GM12878 (cell line): ENCODE results near the gene CACNA1D. TPM values are rescaled to one million over a fixed set of nuclear protein-coding genes. Genes with fewer than 3 reads are reported as not detected.

Experiments used
- ATAC-seq: fragments of 200-7000 bp; cut with Tn5 transposase; 3 replicates; pipeline ENCODE4 v1.9.1; 2020; ENCODE audit warnings: mild to moderate bottlenecking, moderate library complexity
- BruUV-seq: library from RNA; stranded (reverse); fragments of 400-500 nt; replicated peaks from 2 replicates; lab custom pipeline; 2021; lab: Mats Ljungman, UMichigan
- CTCF ChIA-PET: fragments of 300-600 bp; sonication (Branson Sonifier 250); formaldehyde crosslinking; extraction: SDS; loops from one replicate; lab custom pipeline; 2021; ENCODE audit warnings: inconsistent platforms; lab: Yijun Ruan, JAX
- POLR2A ChIA-PET: fragments of 350-600 bp; formaldehyde crosslinking; extraction: SDS; loops from one replicate; lab custom pipeline; 2021; ENCODE audit warnings: inconsistent platforms; lab: Charles Lee
- RAD21 ChIA-PET: fragments of 300-600 bp; sonication (Branson Sonifier 250); formaldehyde crosslinking; loops from one replicate; lab custom pipeline; 2023; ENCODE audit warnings: antibody characterized with exemption; ENCODE audit not compliant: unreplicated experiment; lab: Charles Lee
- SMC1A ChIA-PET: fragments of 300-600 bp; sonication (Branson Sonifier 250); formaldehyde crosslinking; loops from one replicate; lab custom pipeline; 2023; ENCODE audit not compliant: unreplicated experiment, uncharacterized antibody; lab: Charles Lee
- DNase-seq: peaks from one replicate; pipeline ENCODE4 v3.0.0-alpha.2; 2011; ENCODE audit warnings: low read depth, low spot score
- FAIRE-seq: peaks from 3 replicates; lab custom pipeline; 2011; peaks lifted over from hg19 to GRCh38; lab: Jason Lieb, UNC
- H2AFZ ChIP-seq: 2 replicates; pipeline ENCODE4 v1.6.0; 2011; ENCODE audit warnings: low read depth, low read length, control low read depth; ENCODE audit not compliant: control insufficient read depth
- H3K27ac ChIP-seq: 2 replicates; pipeline ENCODE4 v1.5.1; 2011; ENCODE audit warnings: control low read depth; ENCODE audit not compliant: control insufficient read depth, insufficient read depth
- H3K27me3 ChIP-seq, 2 experiments: replicated peaks in 1 of 2; 2 replicates each; pipeline versions ENCODE4 v1.6.0 to v1.6.1; 2011; ENCODE audit warnings: low read length in 1 of 2; ENCODE audit not compliant: control insufficient read depth in 2 of 2, insufficient read depth in 2 of 2
- H3K36me3 ChIP-seq, 2 experiments: 2 replicates each; pipeline ENCODE4 v1.5.1; 2011; ENCODE audit warnings: low read length in 1 of 2; ENCODE audit not compliant: control insufficient read depth in 2 of 2, insufficient read depth in 2 of 2
- H3K4me1 ChIP-seq: 2 replicates; pipeline ENCODE4 v1.6.1; 2011; ENCODE audit warnings: mild to moderate bottlenecking, low read length, moderate library complexity, mixed read lengths; ENCODE audit not compliant: control insufficient read depth, insufficient read depth
- H3K4me2 ChIP-seq: 2 replicates; pipeline ENCODE4 v1.6.0; 2011; ENCODE audit warnings: control low read depth; ENCODE audit not compliant: control insufficient read depth, insufficient read depth
- H3K4me3 ChIP-seq: fragments of 200-600 bp; sonication (generic); 2 replicates; pipeline ENCODE4 v1.5.1; 2016
- H3K79me2 ChIP-seq: 2 replicates; pipeline ENCODE4 v1.6.0; 2011; ENCODE audit warnings: low read length; ENCODE audit not compliant: control insufficient read depth, insufficient read depth
- H3K9ac ChIP-seq: 2 replicates; pipeline ENCODE4 v1.8.0; 2011; ENCODE audit warnings: low read length, control low read depth, mixed read lengths; ENCODE audit not compliant: control insufficient read depth, insufficient read depth
- H3K9me3 ChIP-seq: replicated peaks from 3 replicates; pipeline ENCODE4 v1.5.1; 2011; ENCODE audit warnings: mild to moderate bottlenecking, low read length; ENCODE audit not compliant: control insufficient read depth, insufficient read depth
- H4K20me1 ChIP-seq: 2 replicates; pipeline ENCODE4 v1.6.0; 2011; ENCODE audit not compliant: control insufficient read depth, insufficient read depth
- DPF2 ChIP-seq: fragments of 450-650 bp; IDR thresholded peaks from 2 replicates; pipeline ENCODE4 v1.6.1; 2017; ENCODE audit warnings: mild to moderate bottlenecking
- HSF1 ChIP-seq: fragments of 150-350 bp; IDR thresholded peaks from 2 replicates; pipeline ENCODE4 v1.6.1; 2014; ENCODE audit warnings: mild to moderate bottlenecking, low read depth, low read length
- IRF4 ChIP-seq: IDR thresholded peaks from 2 replicates; pipeline ENCODE4 v1.6.1; 2011; ENCODE audit warnings: low read depth, low read length
- POLR2AphosphoS5 ChIP-seq: IDR thresholded peaks from 2 replicates; pipeline ENCODE4 v1.6.1; 2011; ENCODE audit warnings: mild to moderate bottlenecking, low read length, inconsistent platforms
- TCF3 ChIP-seq: IDR thresholded peaks from 2 replicates; pipeline ENCODE4 v1.6.1; 2012; ENCODE audit warnings: low read depth, mild to moderate bottlenecking, low read length, borderline replicate concordance; ENCODE audit not compliant: insufficient read depth
- ZBTB4 ChIP-seq: fragments of 450-650 bp; formaldehyde crosslinking; IDR thresholded peaks from 2 replicates; pipeline ENCODE4 v1.4.0; 2022; ENCODE audit warnings: mild to moderate bottlenecking, moderate library complexity
- WGBS: methylation state at CpG from one replicate; pipeline ENCODE4 v1.1.6; 2016; ENCODE audit warnings: low lambda C conversion rate; ENCODE audit not compliant: insufficient replicate concordance, insufficient coverage; ENCODE audit errors: missing lambda C conversion rate; 5-methylcytosine and 5-hydroxymethylcytosine counted together
- in situ Hi-C: fragments of 300-500 bp; cut with MboI; formaldehyde crosslinking; loops from 9 replicates; pipeline ENCODE4 v1.14.3; 2018; ENCODE audit warnings: mixed read lengths
- intact Hi-C: fragments of 100-400 bp; cut with micrococcal nuclease; formaldehyde crosslinking; loops from one replicate; pipeline ENCODE4 v1.14.2; 2022; ENCODE audit not compliant: unreplicated experiment
- polyA plus RNA-seq, 11 experiments: library from polyadenylated mRNA; depleted of rRNA in 4 of 11; unstranded in 6 of 11; stranded (reverse) in 5 of 11; fragments of >200 nt; fragmentation: Nextera tagmentation in 4 of 11; fragmentation: Illumina TruSeq in 1 of 11; extraction: Ambion mirVana in 4 of 11; extraction: Trizol in 1 of 11; gene quantifications; 1 replicate in 1 of 11; 2 replicates in 10 of 11; pipeline versions ENCODE4 v1.2.1 to v1.2.3, GENCODE V29; 2011 to 2016; ENCODE audit warnings: inconsistent platforms in 2 of 11, missing spikeins in 2 of 11, low read depth in 1 of 11
- total RNA-seq, 4 experiments: library from RNA; depleted of rRNA in 3 of 4; stranded (reverse); fragments of >200 nt in 3 of 4; fragmentation: Illumina TruSeq in 1 of 4; extraction: Trizol in 1 of 4; gene quantifications; 2 replicates each; pipeline versions ENCODE4 v1.2.1 to v1.2.3, GENCODE V29; 2013 to 2021

Gene CACNA1D
- total and polyA plus RNA-seq, 10 of the 15 experiments (the other 5 are each of a cell fraction or from before 2014, with no cell fraction given), result 0.21 to 24.4 (median 1.6) TPM

DNA sequence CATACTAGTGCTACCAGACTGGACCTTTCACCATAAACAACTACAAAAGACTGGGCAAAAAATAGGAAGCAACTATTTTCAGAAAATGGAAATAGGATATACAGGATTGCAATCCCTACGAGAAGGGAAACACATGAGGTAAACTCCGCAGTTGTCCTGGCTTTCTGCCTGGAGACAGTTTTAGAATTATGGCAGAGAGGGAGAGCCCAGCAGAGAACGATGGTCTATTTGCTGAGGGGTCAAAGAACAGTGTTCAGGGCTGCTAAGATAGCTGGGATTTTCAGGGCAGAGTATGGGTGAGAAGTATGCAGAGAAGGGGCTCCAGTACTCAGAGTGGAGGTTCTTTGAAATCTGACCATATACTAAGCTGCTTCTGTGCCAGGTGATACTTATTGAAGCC lies 188.4 kb downstream of the CACNA1D start:
- WGBS, result 37% methylated on average over 3 of the region's 3 CpGs
- intact Hi-C loops (no loop called here), in situ Hi-C loops (no loop called here)
- H3K4me2 ChIP-seq, result no peak overlapping the region
- H2AFZ ChIP-seq, result no peak overlapping the region
- no peak for ATAC-seq
- H3K9me3 ChIP-seq, result no peaks in the 10 kb centered on the region
- ChIA-PET SMC1A (interaction anchor here (4.2 kb wide), 1 partner anchor 27 kb away, joined by 14 read pairs; no protein-coding TSS in a partner anchor), CTCF (interaction anchor here (0.8 to 2.2 kb wide), 3 partner anchors 13 to 25 kb away, joined by 4 to 9 read pairs (median 4); no protein-coding TSS in a partner anchor), POLR2A (interaction anchor here (0.5 to 0.6 kb wide), 3 partner anchors 32 to 419 kb away, joined by 5 to 12 read pairs (median 6); no protein-coding TSS in a partner anchor), RAD21 (interaction anchor here (1.7 kb wide), 1 partner anchor 26 kb away, joined by 5 read pairs; no protein-coding TSS in a partner anchor)
- no peaks in the 10 kb centered on the region for H3K27me3 ChIP-seq
- no peak for DNase-seq
- no peaks in the 10 kb centered on the region for H4K20me1 ChIP-seq
- FAIRE-seq, result no peak
- H3K27ac ChIP-seq, result no peak overlapping the region
- no peak overlapping the region for H3K9ac ChIP-seq
- H3K79me2 ChIP-seq, result no peaks in the 10 kb centered on the region
- no peak for TF ChIP-seq TCF3
- no peak for TF ChIP-seq IRF4
- TF ChIP-seq DPF2, result no peak
- TF ChIP-seq HSF1, result no peak
- no peak for TF ChIP-seq POLR2AphosphoS5
- TF ChIP-seq ZBTB4 (CRISPR knock-in tag), result no peak
- no peak overlapping the region for H3K4me3 ChIP-seq
- no TSS peak for BruUV-seq
- no peaks in the 10 kb centered on the region for H3K4me1 ChIP-seq
- no peaks in the 10 kb centered on the region for H3K36me3 ChIP-seq
